HG03575 (cell line): Measurements from ENCODE around the gene UQCR10.

ENCODE experiments used
- ATAC-seq: cut with Tn5 transposase; IDR thresholded peaks from one replicate; pipeline ENCODE4 v1.9.1; 2021; ENCODE audit not compliant: unreplicated experiment, insufficient number of reproducible peaks, low FRiP score; ENCODE audit errors: extremely low read depth

Gene UQCR10

DNA sequence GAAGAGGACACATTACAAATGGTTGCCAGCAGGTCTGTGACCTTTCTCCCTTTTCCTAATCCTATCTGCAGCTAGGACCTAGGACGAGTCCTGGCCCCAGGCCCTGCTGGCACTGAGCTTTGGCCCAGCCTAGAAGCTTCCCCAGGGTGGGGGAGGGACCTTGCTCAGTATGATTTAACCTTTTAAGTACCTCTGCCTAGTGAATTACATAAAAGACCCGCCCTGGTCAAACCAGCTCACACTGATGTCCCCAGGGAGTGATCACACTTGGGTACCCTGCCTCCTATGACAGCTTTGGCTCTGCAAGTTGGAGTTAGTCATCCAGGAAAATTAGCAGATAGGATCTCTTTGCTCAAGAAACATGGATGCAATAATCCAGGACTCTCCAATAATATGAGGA is 49.0 kb downstream of the UQCR10 start:
- ATAC-seq, result no peak

DNA sequence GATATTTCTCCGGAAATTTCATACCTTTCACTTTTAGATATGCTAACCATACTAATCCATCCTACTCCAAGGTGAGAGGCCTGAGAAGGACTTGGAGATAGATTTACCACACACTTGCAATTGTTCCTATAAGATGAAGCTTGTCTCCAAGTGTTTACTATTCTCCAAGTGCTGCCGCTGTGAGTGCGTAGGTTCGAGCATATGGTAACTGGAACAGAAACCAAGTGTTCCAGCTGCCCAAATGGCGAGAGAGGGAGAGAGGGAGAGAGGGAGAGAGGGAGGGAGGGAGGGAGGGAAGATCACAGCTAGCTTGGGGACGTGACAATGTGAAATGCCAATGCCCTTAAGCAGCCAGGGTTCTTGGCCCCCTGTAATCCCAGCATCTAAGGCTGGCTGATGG is 49.4 kb downstream of the UQCR10 start:
- no peak for ATAC-seq

DNA sequence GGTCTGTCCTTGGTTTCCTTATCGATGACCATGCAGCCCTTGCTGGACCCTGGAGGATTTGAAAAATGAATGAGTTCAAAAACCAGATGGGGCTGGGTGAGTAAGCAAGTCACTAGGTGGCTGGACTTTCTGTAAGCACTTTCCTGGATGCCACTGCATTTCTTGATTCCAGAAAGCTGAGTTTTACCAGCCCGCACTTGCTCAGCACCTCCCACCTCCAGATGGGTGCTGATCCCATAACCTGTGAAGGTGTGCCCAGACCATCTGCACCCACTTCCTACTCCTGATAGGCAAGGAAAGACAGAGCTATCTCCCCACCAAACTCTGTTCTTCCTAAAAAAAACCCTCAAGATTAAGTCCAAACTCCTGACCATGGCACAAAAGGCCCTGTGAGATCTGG is 49.8 kb downstream of the UQCR10 start:
- no peak for ATAC-seq

DNA sequence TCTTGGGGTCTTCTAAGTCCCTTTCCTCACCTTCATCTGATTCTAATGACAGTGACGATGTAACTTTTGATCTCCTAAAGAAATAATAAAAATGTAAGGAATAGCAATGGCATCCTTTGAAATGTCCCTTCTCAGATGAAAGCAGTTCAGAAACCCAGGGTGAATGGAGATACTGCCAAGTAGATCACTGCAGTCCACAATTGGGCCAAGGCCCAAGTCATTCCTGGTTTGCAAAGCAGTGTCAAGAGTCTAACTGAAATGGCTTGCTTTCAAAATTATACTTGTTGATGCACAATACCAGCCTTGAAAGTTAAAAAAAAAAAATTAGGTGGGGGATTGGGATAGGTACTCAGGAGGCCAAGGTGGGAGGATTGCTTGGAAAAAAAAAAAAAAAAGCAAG is 50.6 kb downstream of the UQCR10 start:
- no peak for ATAC-seq

DNA sequence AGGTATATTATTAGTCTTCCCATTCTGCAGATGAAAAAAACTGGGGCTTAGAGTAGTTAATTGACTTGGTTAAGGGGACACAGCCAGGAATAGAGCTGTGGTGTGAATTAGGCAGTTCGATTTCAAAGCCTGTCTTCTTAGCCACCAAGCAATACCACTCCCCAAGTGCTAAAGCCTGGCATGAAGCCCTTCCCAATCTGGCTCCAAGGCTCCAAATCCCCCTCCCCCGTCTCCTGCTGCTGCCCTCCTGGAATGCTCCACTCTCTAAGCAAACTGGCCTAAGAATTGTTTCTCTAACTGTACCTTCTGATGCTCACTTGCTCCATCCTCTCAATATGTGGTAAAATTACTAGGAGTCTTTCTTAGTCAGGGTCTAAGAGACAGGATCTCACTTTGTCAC is 52.3 kb downstream of the UQCR10 start:
- ATAC-seq, result no peak
